GM12891 (cell line): ENCODE measurements around the gene SYCE1.
"Not testable (repeated sequence)": the region's sequence is repeated elsewhere in the genome, so short reads cannot be mapped to it uniquely, and the experiment has no call there.

Experiments used
- DNase-seq: peaks from one replicate; pipeline ENCODE4 v3.0.0; 2011; ENCODE audit warnings: low spot score; ENCODE audit not compliant: insufficient read length
- FAIRE-seq: peaks from 2 replicates; lab custom pipeline; 2011; peaks lifted over from hg19 to GRCh38; lab: Jason Lieb, UNC
- PAX5 ChIP-seq: IDR thresholded peaks from 2 replicates; pipeline ENCODE4 v1.6.1; 2011; ENCODE audit warnings: low read length, moderate library complexity, mild to moderate bottlenecking; ENCODE audit not compliant: insufficient read depth, severe bottlenecking
- POLR2A ChIP-seq: IDR thresholded peaks from 2 replicates; pipeline ENCODE4 v1.6.1; 2011; ENCODE audit warnings: low read depth, low read length, control low read depth
- POLR2AphosphoS5 ChIP-seq: IDR thresholded peaks from 2 replicates; pipeline ENCODE4 v1.6.1; 2011; ENCODE audit warnings: low read depth, low read length, control low read depth
- POU2F2 ChIP-seq: IDR thresholded peaks from 2 replicates; pipeline ENCODE4 v1.6.1; 2011; ENCODE audit warnings: low read depth, mild to moderate bottlenecking, control low read depth, low read length, moderate library complexity
- SPI1 ChIP-seq: IDR thresholded peaks from 2 replicates; pipeline ENCODE4 v1.6.1; 2011; ENCODE audit warnings: low read depth, low read length, control low read depth
- TAF1 ChIP-seq: IDR thresholded peaks from 2 replicates; pipeline ENCODE4 v1.6.1; 2011; ENCODE audit warnings: low read depth, low read length, control low read depth

SYCE1 gene

DNA sequence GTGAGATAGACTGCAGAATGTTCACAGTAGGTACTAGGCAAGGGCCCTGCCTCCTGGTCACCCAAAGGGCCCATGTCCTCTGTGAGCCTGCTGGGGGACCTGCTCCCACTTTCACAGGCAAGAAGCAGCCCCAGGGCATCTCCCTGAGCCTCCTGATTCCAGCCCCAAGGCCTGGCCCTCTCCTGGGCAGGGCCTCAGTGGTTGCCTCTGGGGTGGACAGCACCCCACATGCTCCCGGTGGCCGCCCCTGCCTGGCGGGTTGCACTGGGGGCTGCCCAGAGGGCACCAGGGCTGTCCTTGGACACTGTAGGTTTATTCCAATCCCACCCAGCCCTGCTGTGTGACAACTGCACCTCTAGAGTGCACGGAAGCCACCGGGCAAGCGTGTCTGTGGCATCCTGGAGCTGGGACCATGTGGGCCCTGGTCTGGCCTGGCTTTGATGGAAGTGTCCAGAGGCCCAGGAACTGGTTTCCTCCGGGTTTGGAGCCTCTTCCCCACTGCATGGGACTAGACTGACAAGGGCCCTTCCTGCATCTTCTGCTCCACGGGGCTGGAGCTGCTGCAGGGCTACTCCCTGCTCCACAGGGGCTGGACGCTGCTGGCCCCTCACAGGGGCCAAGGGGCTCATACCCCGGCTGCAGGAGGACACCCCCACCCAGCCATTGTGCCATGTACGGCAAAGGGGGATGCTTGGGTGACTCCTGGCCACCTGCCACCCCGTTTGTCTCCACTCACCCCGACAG is 25.0 kb upstream of the SYCE1 start:
- FAIRE-seq: no peak
- TF ChIP-seq SPI1 (no peak), TAF1 (no peak)
- DNase-seq: no peak

GRCh38 chr10:133577037-133577436 is 11.7 kb upstream of the SYCE1 start:
- FAIRE-seq, DNase-seq: not testable (repeated sequence)

DNA sequence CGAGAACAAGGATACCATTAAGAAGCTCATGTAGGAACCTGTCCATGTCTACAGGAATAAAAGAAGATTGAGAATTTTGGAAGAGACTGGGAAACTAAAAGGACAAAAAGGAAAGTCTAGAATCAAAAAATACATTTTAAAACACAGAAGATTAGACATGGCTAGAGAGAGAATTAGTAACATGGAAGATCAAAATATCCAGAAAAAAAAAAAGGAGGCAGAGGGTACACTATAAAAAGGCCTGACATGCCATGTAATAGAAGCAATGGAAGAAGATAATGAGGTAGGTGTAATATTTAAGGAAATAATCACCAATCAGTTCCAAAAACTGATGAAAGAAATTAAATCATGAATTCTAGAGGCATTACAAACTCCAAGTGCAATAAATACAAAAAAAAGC is 8.1 kb upstream of the SYCE1 start:
- DNase-seq, FAIRE-seq: not testable (repeated sequence)

- not testable (repeated sequence) for DNase-seq, FAIRE-seq
Measured at GRCh38 chr10:133572055-133572454, 6.7 kb upstream of the SYCE1 start.

GRCh38 chr10:133569801-133570200 is 4.4 kb upstream of the SYCE1 start:
- not testable (repeated sequence) for FAIRE-seq, DNase-seq

DNA sequence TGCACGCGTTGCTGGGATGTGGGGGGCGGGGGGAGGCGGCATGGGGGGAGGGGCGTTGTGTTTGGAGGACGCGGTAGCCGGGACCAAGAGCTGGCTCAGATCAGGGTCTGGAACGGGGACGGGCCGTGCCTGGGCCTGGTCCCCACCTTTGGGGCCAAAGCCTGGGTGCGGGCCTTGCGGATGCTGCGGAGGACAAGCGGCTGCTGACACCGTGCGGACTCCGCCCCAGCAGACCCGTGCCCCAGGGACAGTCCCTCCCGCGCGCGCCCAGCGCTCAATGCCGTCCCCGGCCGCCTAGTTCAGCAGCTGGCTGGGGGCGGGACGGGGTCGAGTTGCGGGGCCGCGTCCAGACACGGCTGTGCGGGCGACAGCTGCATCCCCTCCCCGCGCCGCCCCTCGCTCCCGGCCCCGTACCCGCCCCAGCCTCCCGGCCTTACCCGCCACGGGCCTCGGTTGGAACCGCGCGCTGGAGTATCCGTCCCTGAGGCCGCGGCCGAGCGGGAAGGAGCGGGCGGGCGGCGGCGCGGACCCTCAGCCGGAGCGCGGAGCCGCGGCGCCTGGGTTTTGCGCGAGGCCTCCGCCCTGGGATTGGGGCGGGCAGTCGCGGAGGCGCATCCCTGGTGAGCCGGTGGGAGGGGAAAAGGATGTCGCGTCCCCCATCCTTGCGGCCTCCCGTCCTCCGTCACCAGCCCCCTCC is 3.6 kb upstream of the SYCE1 start:
- FAIRE-seq: not testable (repeated sequence)

GRCh38 chr10:133568287-133568614 is 2.9 kb upstream of the SYCE1 start:
- TF ChIP-seq PAX5 (no peak), POU2F2 (no peak), POLR2A (no peak), SPI1 (no peak), POLR2AphosphoS5 (no peak), TAF1 (no peak)
- no peak for FAIRE-seq
- no peak for DNase-seq

More for the DNA sequence above, 3.6 kb upstream of the SYCE1 start:
- not testable (repeated sequence) for DNase-seq

DNA sequence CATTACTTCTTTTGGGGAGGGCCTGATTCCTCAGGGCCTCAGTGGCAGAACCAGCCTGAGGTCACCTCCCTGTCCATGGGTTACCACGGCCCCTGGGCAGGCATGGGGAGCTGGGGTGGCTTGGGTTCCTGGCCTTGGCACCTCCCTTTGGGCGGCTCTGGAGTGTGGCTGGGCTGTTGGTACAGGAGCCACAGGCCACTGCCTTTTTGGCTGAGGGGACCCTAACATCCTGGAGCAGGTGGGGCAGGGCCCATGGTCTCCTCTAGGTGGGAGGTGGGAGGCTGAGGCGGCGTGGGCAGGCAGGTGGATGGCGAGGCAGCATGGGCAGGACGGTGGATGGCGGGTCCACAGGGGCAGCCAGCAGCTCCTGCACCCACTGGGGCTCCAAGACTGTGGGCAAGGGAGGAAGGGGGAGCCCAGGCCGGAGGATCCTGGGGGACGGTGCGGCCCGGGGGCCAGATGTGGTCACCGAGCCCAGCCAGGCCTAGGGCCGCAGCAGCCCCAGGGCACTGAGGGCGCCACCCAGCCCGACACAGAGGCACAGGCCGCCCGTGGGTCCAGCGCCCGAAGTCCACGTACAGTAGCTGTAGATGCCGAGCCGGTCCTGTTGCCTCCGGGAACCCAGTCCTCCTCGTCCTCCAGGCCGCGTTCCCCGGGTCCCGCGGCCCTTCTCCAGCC is 2.4 kb upstream of the SYCE1 start:
- no peak for TF ChIP-seq SPI1
- TF ChIP-seq POLR2A: no peak
- no peak for TF ChIP-seq TAF1
- no peak for TF ChIP-seq POU2F2
- TF ChIP-seq POLR2AphosphoS5: no peak
- TF ChIP-seq PAX5: no peak
- DNase-seq (no peak), FAIRE-seq (no peak)

- TF ChIP-seq TAF1 (no peak), PAX5 (no peak), POLR2A (no peak), POLR2AphosphoS5 (no peak), POU2F2 (no peak), SPI1 (no peak)
- DNase-seq: no peak
- FAIRE-seq: no peak
Measured at GRCh38 chr10:133567119-133567518, 1.7 kb upstream of the SYCE1 start.

- DNase-seq: no peak
- FAIRE-seq: no peak
- TF ChIP-seq POU2F2 (no peak), TAF1 (no peak), POLR2A (no peak), PAX5 (no peak), POLR2AphosphoS5 (no peak), SPI1 (no peak)
Measured at GRCh38 chr10:133564816-133565215, 567 bp downstream of the SYCE1 start.

DNA sequence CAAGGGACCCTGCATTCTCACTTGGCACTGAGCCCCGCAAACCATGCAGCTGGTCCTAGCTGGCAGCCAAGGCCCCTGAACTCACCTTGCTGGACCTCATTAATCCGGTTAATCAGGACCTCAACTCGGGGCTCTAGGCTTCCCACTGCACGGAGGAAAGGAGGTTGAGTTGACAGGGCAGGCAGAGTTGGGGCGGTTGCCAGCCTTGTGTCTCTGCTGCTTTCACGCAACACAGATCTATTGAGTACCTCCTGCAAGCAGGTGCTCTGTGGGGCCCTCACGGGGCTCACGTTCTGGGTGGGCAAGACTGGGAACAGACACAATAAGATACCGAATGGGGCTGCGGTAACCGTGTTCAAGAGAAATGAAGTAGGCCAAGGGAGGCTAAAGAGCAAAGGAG is 6.2 kb downstream of the SYCE1 start:
- DNase-seq: no peak
- FAIRE-seq: no peak
- TF ChIP-seq PAX5 (no peak), SPI1 (no peak), POLR2AphosphoS5 (no peak), POLR2A (no peak), POU2F2 (no peak), TAF1 (no peak)
